GM20000 (cell line): ENCODE measurements around the gene UNC5B.
"Not testable (repeated sequence)": the region's sequence is repeated elsewhere in the genome, so short reads cannot be mapped to it uniquely, and the experiment has no call there.

ENCODE experiments used
- DNase-seq: peaks from one replicate; pipeline ENCODE4 v3.0.0; 2012; ENCODE audit warnings: low spot score
- TF ChIP-seq, protein P1 (sequence below): IDR thresholded peaks from 2 replicates; pipeline ENCODE4 v1.5.1; 2012; ENCODE audit warnings: mild to moderate bottlenecking, control low read depth; ENCODE audit errors: extremely low read depth, missing control alignments

The UNC5B gene

GRCh38 chr10:71294856-71295255 is 82.5 kb downstream of the UNC5B start:
- TF ChIP-seq, protein P1, sequence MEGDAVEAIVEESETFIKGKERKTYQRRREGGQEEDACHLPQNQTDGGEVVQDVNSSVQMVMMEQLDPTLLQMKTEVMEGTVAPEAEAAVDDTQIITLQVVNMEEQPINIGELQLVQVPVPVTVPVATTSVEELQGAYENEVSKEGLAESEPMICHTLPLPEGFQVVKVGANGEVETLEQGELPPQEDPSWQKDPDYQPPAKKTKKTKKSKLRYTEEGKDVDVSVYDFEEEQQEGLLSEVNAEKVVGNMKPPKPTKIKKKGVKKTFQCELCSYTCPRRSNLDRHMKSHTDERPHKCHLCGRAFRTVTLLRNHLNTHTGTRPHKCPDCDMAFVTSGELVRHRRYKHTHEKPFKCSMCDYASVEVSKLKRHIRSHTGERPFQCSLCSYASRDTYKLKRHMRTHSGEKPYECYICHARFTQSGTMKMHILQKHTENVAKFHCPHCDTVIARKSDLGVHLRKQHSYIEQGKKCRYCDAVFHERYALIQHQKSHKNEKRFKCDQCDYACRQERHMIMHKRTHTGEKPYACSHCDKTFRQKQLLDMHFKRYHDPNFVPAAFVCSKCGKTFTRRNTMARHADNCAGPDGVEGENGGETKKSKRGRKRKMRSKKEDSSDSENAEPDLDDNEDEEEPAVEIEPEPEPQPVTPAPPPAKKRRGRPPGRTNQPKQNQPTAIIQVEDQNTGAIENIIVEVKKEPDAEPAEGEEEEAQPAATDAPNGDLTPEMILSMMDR: no peak
- DNase-seq: no peak

DNA sequence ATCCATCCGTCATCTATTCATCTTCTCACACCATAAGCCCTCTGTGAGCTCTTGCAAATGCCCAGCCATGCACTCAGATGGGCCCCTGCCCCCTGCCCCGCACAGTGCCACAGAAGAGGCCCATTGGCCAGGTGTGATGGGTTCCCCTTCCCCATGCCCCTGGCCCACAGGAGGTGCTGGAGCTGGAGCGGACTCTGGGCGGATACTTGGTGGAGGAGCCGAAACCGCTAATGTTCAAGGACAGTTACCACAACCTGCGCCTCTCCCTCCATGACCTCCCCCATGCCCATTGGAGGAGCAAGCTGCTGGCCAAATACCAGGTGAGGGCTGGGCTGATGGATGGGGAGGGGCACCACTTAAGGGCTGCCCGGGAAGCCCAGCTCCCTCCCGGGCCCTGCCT is 83.3 kb downstream of the UNC5B start:
- DNase-seq: no peak

GRCh38 chr10:71296086-71296485 is 83.7 kb downstream of the UNC5B start:
- TF ChIP-seq, protein P1: no peak
- no peak for DNase-seq

More for the DNA sequence above, 83.3 kb downstream of the UNC5B start:
- TF ChIP-seq, protein P1: no peak

GRCh38 chr10:71296811-71297210 is 84.4 kb downstream of the UNC5B start:
- not testable (repeated sequence) for DNase-seq

GRCh38 chr10:71297343-71297742 is 85.0 kb downstream of the UNC5B start:
- TF ChIP-seq, protein P1: no peak
- no peak for DNase-seq

DNA sequence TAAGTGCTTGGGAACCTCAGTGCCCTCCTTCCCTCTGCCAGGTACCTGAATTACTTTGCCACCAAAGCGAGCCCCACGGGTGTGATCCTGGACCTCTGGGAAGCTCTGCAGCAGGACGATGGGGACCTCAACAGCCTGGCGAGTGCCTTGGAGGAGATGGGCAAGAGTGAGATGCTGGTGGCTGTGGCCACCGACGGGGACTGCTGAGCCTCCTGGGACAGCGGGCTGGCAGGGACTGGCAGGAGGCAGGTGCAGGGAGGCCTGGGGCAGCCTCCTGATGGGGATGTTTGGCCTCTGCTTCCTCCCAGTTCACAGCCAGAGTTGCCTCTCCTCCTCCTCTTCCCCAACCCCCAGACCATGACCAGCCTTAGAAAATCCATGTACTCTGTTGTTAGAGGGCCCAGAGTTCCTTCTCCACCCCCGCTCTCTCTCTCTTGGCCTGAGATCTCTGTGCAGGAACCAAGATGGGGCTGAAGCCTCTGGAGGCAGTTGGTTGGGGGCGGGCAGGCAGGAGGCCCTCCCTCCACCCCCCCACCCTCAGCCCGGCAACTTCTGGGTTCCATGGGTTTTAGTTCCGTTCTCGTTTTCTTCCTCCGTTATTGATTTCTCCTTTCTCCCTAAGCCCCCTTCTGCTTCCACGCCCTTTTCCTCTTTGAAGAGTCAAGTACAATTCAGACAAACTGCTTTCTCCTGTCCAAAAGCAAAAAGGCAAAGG is 86.9 kb downstream of the UNC5B start:
- TF ChIP-seq, protein P1: no peak
- DNase-seq: no peak

- TF ChIP-seq, protein P1: no peak
- DNase-seq: no peak
Observed at GRCh38 chr10:71300555-71301370, 88.4 kb downstream of the UNC5B start.
